ENCODE data around the gene DYNC1I1. TPM values are rescaled to one million over a fixed set of nuclear protein-coding genes. Genes with fewer than 3 reads are reported as not detected.

DYNC1I1 gene
- total RNA-seq, 1 donor from 2014 or later = 39.0 TPM

- ATAC-seq (no peak), DNase-seq (no peak)
- intact Hi-C loops (cut with micrococcal nuclease) = no loop called here
These were observed 268.0 kb downstream of the DYNC1I1 start for GRCh38 chr7:96040250-96040772.

- DNase-seq (no peak), ATAC-seq (no peak)
- intact Hi-C loops (cut with micrococcal nuclease) = no loop called here
These were observed 268.8 kb downstream of the DYNC1I1 start for GRCh38 chr7:96041171-96041570.

GRCh38 chr7:96045181-96045580, 272.8 kb downstream of the DYNC1I1 start:
- no peak for ATAC-seq
- intact Hi-C loops (cut with micrococcal nuclease) = no loop called here

GRCh38 chr7:96045919-96046318, 273.6 kb downstream of the DYNC1I1 start:
- intact Hi-C loops (cut with micrococcal nuclease) = no loop called here
- no peak for DNase-seq
- no peak for ATAC-seq

More at GRCh38 chr7:96045181-96045580, 272.8 kb downstream of the DYNC1I1 start:
- DNase-seq = no peak

- ATAC-seq = no peak
- DNase-seq = no peak
- intact Hi-C loops (cut with micrococcal nuclease) = no loop called here
These were observed 279.9 kb downstream of the DYNC1I1 start for GRCh38 chr7:96052289-96052688.

GRCh38 chr7:96052860-96053470, 280.6 kb downstream of the DYNC1I1 start:
- intact Hi-C loops (cut with micrococcal nuclease) = no loop called here
- no peak for ATAC-seq
- no peak for DNase-seq

GRCh38 chr7:96055717-96056116, 283.4 kb downstream of the DYNC1I1 start:
- ATAC-seq (no peak), DNase-seq (no peak)
- intact Hi-C loops (cut with micrococcal nuclease) = no loop called here

GRCh38 chr7:96059075-96059474, 286.7 kb downstream of the DYNC1I1 start:
- no peak for DNase-seq
- intact Hi-C loops (cut with micrococcal nuclease) = no loop called here
- no peak for ATAC-seq

- no peak for DNase-seq
- no peak for ATAC-seq
- intact Hi-C loops (cut with micrococcal nuclease) = no loop called here
These were observed 288.7 kb downstream of the DYNC1I1 start for GRCh38 chr7:96061009-96061408.

- ATAC-seq = peak; percentile 26
- no peak for DNase-seq
- intact Hi-C loops (cut with micrococcal nuclease) = no loop called here
These were observed 289.5 kb downstream of the DYNC1I1 start for GRCh38 chr7:96061844-96062243.

GRCh38 chr7:96067321-96067720, 295.0 kb downstream of the DYNC1I1 start:
- intact Hi-C loops (cut with micrococcal nuclease) = no loop called here
- ATAC-seq (no peak), DNase-seq (no peak)

GRCh38 chr7:96069401-96069800, 297.0 kb downstream of the DYNC1I1 start:
- DNase-seq (no peak), ATAC-seq (no peak)
- intact Hi-C loops (cut with micrococcal nuclease) = no loop called here

GRCh38 chr7:96074871-96075270, 302.5 kb downstream of the DYNC1I1 start:
- DNase-seq (no peak), ATAC-seq (no peak)
- intact Hi-C loops (cut with micrococcal nuclease) = no loop called here

- intact Hi-C loops (cut with micrococcal nuclease) = no loop called here
- ATAC-seq = peak; percentile 98
- DNase-seq = peak; percentile 68
These were observed 303.4 kb downstream of the DYNC1I1 start for GRCh38 chr7:96075510-96076349.

- ATAC-seq (no peak), DNase-seq (no peak)
- intact Hi-C loops (cut with micrococcal nuclease) = no loop called here
These were observed 304.0 kb downstream of the DYNC1I1 start for GRCh38 chr7:96076350-96076707.

- DNase-seq (no peak), ATAC-seq (no peak)
- intact Hi-C loops (cut with micrococcal nuclease) = no loop called here
These were observed 307.7 kb downstream of the DYNC1I1 start for GRCh38 chr7:96080027-96080426.

- intact Hi-C loops (cut with micrococcal nuclease) = no loop called here
- ATAC-seq = no peak
- no peak for DNase-seq
These were observed 312.7 kb downstream of the DYNC1I1 start for GRCh38 chr7:96084881-96085553.

GRCh38 chr7:96085953-96086352, 313.6 kb downstream of the DYNC1I1 start:
- DNase-seq (no peak), ATAC-seq (no peak)

GRCh38 chr7:96088579-96088978, 316.2 kb downstream of the DYNC1I1 start:
- intact Hi-C loops (cut with micrococcal nuclease) = no loop called here
- ATAC-seq = no peak
- DNase-seq = no peak

More at GRCh38 chr7:96085953-96086352, 313.6 kb downstream of the DYNC1I1 start:
- intact Hi-C loops (cut with micrococcal nuclease) = no loop called here

GRCh38 chr7:96089511-96089910, 317.2 kb downstream of the DYNC1I1 start:
- intact Hi-C loops (cut with micrococcal nuclease) = no loop called here
- DNase-seq = no peak
- ATAC-seq = no peak

Measured in left ventricle myocardium superior (tissue), 1 donor.